ENCODE data around the gene TGM3.
A peak's percentile ranks its signal among the peaks of the same experiment; 100 is the strongest.

The TGM3 gene

GRCh38 chr20:2312876-2313275 lies 17.1 kb downstream of the TGM3 start:
- no peak for DNase-seq

- no peak for DNase-seq
These were observed 17.5 kb downstream of the TGM3 start for GRCh38 chr20:2313316-2313715.

- peak in 1 of 2 donors; percentile 33 for DNase-seq
These were observed 19.1 kb downstream of the TGM3 start for GRCh38 chr20:2314759-2315439.

GRCh38 chr20:2315440-2315778 lies 19.6 kb downstream of the TGM3 start:
- DNase-seq = no peak

GRCh38 chr20:2316847-2317495 lies 21.2 kb downstream of the TGM3 start:
- DNase-seq = no peak

- DNase-seq = no peak
These were observed 25.2 kb downstream of the TGM3 start for GRCh38 chr20:2320813-2321658.

- DNase-seq = no peak
These were observed 27.2 kb downstream of the TGM3 start for GRCh38 chr20:2323051-2323450.

- no peak for DNase-seq
These were observed 30.2 kb downstream of the TGM3 start for GRCh38 chr20:2326046-2326445.

GRCh38 chr20:2327620-2328555 lies 32.1 kb downstream of the TGM3 start:
- DNase-seq = no peak

- DNase-seq = no peak
These were observed 33.5 kb downstream of the TGM3 start for GRCh38 chr20:2329286-2329685.

- DNase-seq = no peak
These were observed 34.4 kb downstream of the TGM3 start for GRCh38 chr20:2330090-2330695.

- no peak for DNase-seq
These were observed 35.3 kb downstream of the TGM3 start for GRCh38 chr20:2331106-2331505.

GRCh38 chr20:2331901-2332565 lies 36.2 kb downstream of the TGM3 start:
- no peak for DNase-seq

GRCh38 chr20:2332711-2333110 lies 36.9 kb downstream of the TGM3 start:
- DNase-seq = no peak

GRCh38 chr20:2333821-2334220 lies 38.0 kb downstream of the TGM3 start:
- no peak for DNase-seq

- no peak for DNase-seq
These were observed 39.5 kb downstream of the TGM3 start for GRCh38 chr20:2335096-2335870.

GRCh38 chr20:2336471-2336870 lies 40.7 kb downstream of the TGM3 start:
- DNase-seq = no peak

- DNase-seq = no peak
These were observed 41.3 kb downstream of the TGM3 start for GRCh38 chr20:2337142-2337541.

- no peak for DNase-seq
These were observed 42.7 kb downstream of the TGM3 start for GRCh38 chr20:2338411-2339066.

- DNase-seq = no peak
These were observed 44.3 kb downstream of the TGM3 start for GRCh38 chr20:2340136-2340535.
